ENCODE measurements around the gene FBXL17.

The FBXL17 gene

DNA sequence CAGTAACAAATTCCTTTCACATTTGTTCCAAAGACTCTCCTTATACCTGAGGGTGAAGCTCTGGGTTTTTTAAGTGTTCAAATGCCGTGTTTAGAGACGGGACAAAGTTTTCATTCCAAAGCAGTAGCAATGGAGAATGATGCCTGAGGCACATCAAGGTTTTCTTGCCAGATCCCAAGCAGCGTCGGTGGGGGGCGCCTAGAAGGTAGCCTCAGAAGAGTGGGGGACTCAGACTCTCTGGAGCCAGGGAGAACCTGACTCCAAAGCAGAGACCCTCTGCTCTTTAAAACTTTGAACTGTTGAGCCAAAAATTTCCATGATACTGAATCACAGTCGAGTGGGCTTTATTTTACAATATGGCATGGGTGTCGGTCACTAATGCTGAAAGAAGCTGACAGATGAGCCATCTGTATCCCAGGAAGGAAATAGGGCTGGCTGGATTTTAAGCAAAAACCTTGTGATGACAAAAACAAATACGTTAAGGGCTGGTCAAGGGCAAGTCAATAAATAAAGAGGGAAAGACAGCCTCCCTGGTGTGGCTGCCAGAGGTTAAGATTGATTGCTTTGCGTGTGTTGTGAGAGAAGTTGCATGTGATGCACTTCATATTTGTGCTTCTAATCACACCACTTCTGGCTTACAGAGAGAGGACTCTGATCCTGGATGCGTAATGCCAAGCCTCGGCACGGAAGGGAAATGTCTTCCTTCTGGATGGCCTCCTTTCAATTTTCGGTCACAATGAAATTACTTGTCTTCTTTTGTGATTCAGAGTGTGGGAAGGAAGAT is 550.1 kb downstream of the FBXL17 start:
- no peak for DNase-seq (ENCODE audit: low spot score)
- in situ Hi-C loops (cut with MboI; ENCODE audit: low sequenced_read_pairs, unreplicated experiment) = no loop called here
- TF ChIP-seq, protein P1, sequence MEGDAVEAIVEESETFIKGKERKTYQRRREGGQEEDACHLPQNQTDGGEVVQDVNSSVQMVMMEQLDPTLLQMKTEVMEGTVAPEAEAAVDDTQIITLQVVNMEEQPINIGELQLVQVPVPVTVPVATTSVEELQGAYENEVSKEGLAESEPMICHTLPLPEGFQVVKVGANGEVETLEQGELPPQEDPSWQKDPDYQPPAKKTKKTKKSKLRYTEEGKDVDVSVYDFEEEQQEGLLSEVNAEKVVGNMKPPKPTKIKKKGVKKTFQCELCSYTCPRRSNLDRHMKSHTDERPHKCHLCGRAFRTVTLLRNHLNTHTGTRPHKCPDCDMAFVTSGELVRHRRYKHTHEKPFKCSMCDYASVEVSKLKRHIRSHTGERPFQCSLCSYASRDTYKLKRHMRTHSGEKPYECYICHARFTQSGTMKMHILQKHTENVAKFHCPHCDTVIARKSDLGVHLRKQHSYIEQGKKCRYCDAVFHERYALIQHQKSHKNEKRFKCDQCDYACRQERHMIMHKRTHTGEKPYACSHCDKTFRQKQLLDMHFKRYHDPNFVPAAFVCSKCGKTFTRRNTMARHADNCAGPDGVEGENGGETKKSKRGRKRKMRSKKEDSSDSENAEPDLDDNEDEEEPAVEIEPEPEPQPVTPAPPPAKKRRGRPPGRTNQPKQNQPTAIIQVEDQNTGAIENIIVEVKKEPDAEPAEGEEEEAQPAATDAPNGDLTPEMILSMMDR (IDR thresholded peaks at IDR 0.05; ENCODE audit: borderline replicate concordance, control extremely low read depth, extremely low read depth, insufficient read depth, missing control alignments) = no peak

DNA sequence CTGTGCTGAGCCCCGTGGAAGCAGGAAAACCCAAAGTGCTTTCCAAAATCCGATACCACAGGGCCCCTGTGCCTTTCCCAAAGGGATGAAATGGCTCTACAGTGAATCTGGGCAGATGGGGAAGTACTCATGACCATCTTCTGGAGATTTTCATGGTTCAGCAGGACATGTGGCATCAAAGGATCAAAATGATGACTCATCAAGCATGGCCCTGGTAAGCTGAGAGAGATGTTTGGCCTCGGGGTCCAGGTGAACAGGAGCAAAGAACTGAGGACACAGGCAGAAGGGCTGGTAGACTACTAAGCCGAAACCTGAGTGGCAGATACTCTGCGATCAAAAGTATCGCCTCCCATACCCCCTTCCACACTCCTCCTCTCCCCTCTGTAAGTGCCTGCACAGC is 551.1 kb downstream of the FBXL17 start:
- TF ChIP-seq, protein P1 (IDR thresholded peaks at IDR 0.05; ENCODE audit: borderline replicate concordance, control extremely low read depth, extremely low read depth, insufficient read depth, missing control alignments) = no peak
- DNase-seq (ENCODE audit: low spot score) = no peak
- in situ Hi-C loops (cut with MboI; ENCODE audit: low sequenced_read_pairs, unreplicated experiment) = no loop called here

DNA sequence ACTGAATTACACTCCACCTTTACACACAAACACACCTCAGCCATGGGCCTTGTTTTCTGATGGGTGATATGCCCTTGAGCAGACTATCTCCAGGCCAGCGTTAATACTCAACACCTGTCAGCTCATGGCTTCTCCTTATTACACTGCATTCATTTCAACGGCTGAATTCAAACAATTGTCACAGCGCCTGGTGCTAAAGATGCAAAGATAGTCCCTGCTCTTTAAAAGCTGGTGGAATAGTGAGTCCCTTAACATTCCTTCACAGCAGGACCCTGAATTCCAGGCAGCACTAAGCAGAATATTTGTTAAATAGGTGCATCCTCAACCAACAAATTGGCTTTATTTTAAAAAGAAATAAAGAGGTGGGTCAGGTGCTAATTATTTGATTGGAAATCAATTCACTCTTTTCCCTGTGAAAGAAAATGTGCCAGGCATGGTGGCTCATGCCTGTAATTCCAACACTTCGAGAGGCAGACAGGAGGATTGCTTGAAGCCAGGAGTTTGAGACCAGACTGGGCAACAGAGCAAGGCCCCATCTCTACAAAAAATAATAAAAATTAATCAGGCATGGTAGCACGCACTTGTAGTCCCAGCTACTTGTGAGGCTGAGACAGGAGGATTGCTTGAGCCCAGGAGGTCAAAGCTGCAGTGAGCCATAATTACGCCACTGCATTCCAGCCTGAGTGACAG is 555.4 kb downstream of the FBXL17 start:
- in situ Hi-C loops (cut with MboI; ENCODE audit: low sequenced_read_pairs, unreplicated experiment) = no loop called here
- DNase-seq (ENCODE audit: low spot score) = no peak
- TF ChIP-seq, protein P1 (IDR thresholded peaks at IDR 0.05; ENCODE audit: borderline replicate concordance, control extremely low read depth, extremely low read depth, insufficient read depth, missing control alignments) = no peak

DNA sequence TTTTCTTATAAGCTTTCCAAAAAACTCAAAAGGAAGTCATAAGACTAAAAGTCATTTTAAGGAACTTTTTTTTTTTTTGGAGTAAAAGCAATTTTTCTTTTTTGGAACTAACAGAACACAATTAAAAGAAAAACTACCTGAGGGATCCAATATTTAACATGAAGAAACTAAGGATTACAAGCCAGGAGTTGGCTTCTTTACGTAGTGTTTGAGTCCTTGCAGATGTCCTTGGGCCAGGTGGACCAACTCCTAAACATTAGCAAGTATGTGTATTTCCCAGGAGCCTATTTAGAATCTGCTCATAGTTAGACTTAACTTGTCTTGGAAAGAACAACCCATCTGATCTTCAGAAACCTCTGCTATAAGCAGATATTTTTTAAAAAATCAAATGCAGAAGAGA is 557.1 kb downstream of the FBXL17 start:
- in situ Hi-C loops (cut with MboI; ENCODE audit: low sequenced_read_pairs, unreplicated experiment) = no loop called here

DNA sequence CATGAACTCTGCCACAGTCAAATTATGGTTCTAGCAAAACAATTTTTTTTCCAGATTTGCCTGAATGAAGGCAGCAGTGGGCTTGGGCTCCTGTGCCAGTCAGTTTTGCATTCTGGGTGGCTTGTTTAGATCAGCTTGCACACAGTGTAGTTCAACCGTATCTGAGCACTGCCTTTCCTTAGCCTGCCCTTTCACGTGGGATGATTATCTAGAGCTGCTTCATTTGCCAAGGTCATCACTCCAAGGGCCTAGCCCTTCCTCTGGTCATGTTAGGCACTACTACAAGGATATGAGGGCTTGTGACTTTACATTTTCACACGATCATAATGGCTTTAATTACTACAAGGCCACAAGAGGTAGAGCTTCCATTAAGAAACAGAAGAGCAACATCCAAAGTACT is 560.6 kb downstream of the FBXL17 start:
- TF ChIP-seq, protein P1 (IDR thresholded peaks at IDR 0.05; ENCODE audit: borderline replicate concordance, control extremely low read depth, extremely low read depth, insufficient read depth, missing control alignments) = no peak
- in situ Hi-C loops (cut with MboI; ENCODE audit: low sequenced_read_pairs, unreplicated experiment) = no loop called here
- no peak for DNase-seq (ENCODE audit: low spot score)

More for the DNA sequence above, 557.1 kb downstream of the FBXL17 start:
- no peak for DNase-seq (ENCODE audit: low spot score)
- TF ChIP-seq, protein P1 (IDR thresholded peaks at IDR 0.05; ENCODE audit: borderline replicate concordance, control extremely low read depth, extremely low read depth, insufficient read depth, missing control alignments) = no peak

DNA sequence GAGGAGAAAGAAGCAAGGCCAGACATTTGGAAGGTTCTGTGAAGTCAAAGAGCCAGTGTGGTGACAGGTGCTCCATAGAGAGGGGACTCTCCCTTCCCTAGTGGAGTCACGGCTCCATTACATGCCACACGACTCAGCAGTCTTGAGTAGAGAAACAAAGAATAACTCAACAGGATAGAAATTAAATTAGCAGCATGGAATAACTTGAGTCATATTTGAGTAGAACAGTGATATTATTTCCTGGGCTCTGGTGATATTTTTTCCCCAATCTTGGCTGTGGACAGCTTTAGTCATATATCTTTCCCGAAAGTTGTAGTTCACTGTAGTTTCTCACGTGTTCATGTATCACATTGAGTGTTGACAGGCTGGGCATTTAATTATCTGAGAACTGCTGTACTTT is 561.5 kb downstream of the FBXL17 start:
- TF ChIP-seq, protein P1 (IDR thresholded peaks at IDR 0.05; ENCODE audit: borderline replicate concordance, control extremely low read depth, extremely low read depth, insufficient read depth, missing control alignments) = no peak
- DNase-seq (ENCODE audit: low spot score) = no peak

More for the DNA sequence above, 561.5 kb downstream of the FBXL17 start:
- in situ Hi-C loops (cut with MboI; ENCODE audit: low sequenced_read_pairs, unreplicated experiment) = no loop called here

Measured in GM13976 (cell line).